NCI-H2227 (cell line): ENCODE measurements around the gene SFRP4.
A peak's percentile ranks its signal among the peaks of the same experiment; 100 is the strongest.

Experiments
- DNase-seq: peaks from one replicate; lab custom pipeline; 2025; ENCODE audit not compliant: unreplicated experiment; lab: John Stamatoyannopoulos, UW

SFRP4 gene

GRCh38 chr7:37925620-37926019, 9.0 kb upstream of the SFRP4 start:
- DNase-seq: no peak

GRCh38 chr7:37924491-37925041, 7.9 kb upstream of the SFRP4 start:
- DNase-seq: no peak

GRCh38 chr7:37923996-37924395, 7.4 kb upstream of the SFRP4 start:
- no peak for DNase-seq

- no peak for DNase-seq
Observed at GRCh38 chr7:37921876-37922275, 5.3 kb upstream of the SFRP4 start.

GRCh38 chr7:37920849-37921805, 4.5 kb upstream of the SFRP4 start:
- no peak for DNase-seq

- DNase-seq: peak; percentile 1
Observed at GRCh38 chr7:37920305-37920848, 3.8 kb upstream of the SFRP4 start, which contains the start of gene EPDR1. TSS of gene EPDR1 (plus strand) at chr7:37920640. CDS start at chr7:37920940, 300 bp downstream.

GRCh38 chr7:37918526-37918925, 1.9 kb upstream of the SFRP4 start:
- no peak for DNase-seq

- no peak for DNase-seq
Observed at GRCh38 chr7:37916017-37916672, 472 bp downstream of the SFRP4 start.

GRCh38 chr7:37915438-37915837, 1.2 kb downstream of the SFRP4 start:
- no peak for DNase-seq

GRCh38 chr7:37912756-37913155, 3.9 kb downstream of the SFRP4 start:
- no peak for DNase-seq

GRCh38 chr7:37908221-37908788, 8.3 kb downstream of the SFRP4 start:
- DNase-seq: no peak

GRCh38 chr7:37901890-37902524, 14.6 kb downstream of the SFRP4 start:
- DNase-seq: no peak

- DNase-seq: no peak
Observed at GRCh38 chr7:37901236-37901827, 15.3 kb downstream of the SFRP4 start.

- DNase-seq: no peak
Observed at GRCh38 chr7:37899712-37900247, 16.8 kb downstream of the SFRP4 start.

GRCh38 chr7:37894671-37895070, 21.9 kb downstream of the SFRP4 start:
- DNase-seq: no peak

- DNase-seq: no peak
Observed at GRCh38 chr7:37893359-37893758, 23.3 kb downstream of the SFRP4 start.

GRCh38 chr7:37882086-37882485, 34.5 kb downstream of the SFRP4 start:
- no peak for DNase-seq
